HG02870 (cell line): ENCODE results near the gene EMP3.
"Not testable (repeated sequence)": the region's sequence is repeated elsewhere in the genome, so short reads cannot be mapped to it uniquely, and the experiment has no call there.

Experiments used
- ATAC-seq: cut with Tn5 transposase; IDR thresholded peaks from one replicate; pipeline ENCODE4 v1.9.1; 2021; ENCODE audit warnings: mild to moderate bottlenecking, moderate library complexity; ENCODE audit not compliant: unreplicated experiment

EMP3 gene

GRCh38 chr19:48371771-48372170 lies 46.4 kb downstream of the EMP3 start:
- ATAC-seq = not testable (repeated sequence)

GRCh38 chr19:48372904-48373303 lies 47.6 kb downstream of the EMP3 start:
- ATAC-seq = no peak

GRCh38 chr19:48373567-48373966 lies 48.2 kb downstream of the EMP3 start:
- ATAC-seq = no peak

- ATAC-seq = no peak
Observed at GRCh38 chr19:48378194-48378570, 52.8 kb downstream of the EMP3 start.

GRCh38 chr19:48379058-48379457 lies 53.7 kb downstream of the EMP3 start:
- no peak for ATAC-seq
